ENCODE results near the gene TGIF2. TPM values are rescaled to one million over a fixed set of nuclear protein-coding genes. Genes with fewer than 3 reads are reported as not detected.
"Not testable (repeated sequence)": the region's sequence is repeated elsewhere in the genome, so short reads cannot be mapped to it uniquely, and the experiment has no call there.

Gene TGIF2
- total and polyA plus RNA-seq, 2 of the 8 experiments (the other 6 are each of a cell fraction or from before 2014, with no cell fraction given) = 49.7 to 76.7 TPM

GRCh38 chr20:36607586-36608387 lies 34.4 kb downstream of the TGIF2 start (continued):
- TF ChIP-seq, protein P1, sequence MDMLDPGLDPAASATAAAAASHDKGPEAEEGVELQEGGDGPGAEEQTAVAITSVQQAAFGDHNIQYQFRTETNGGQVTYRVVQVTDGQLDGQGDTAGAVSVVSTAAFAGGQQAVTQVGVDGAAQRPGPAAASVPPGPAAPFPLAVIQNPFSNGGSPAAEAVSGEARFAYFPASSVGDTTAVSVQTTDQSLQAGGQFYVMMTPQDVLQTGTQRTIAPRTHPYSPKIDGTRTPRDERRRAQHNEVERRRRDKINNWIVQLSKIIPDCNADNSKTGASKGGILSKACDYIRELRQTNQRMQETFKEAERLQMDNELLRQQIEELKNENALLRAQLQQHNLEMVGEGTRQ (IDR thresholded peaks at IDR 0.05; ENCODE audit: low read length) = no peak
- TF ChIP-seq CTBP2 (IDR thresholded peaks at IDR 0.05; ENCODE audit: borderline replicate concordance, insufficient read depth, insufficient read length, low read length) = no peak
- TF ChIP-seq CREB1 (IDR thresholded peaks at IDR 0.05) = no peak
- no peak for TF ChIP-seq SIX5 (IDR thresholded peaks at IDR 0.05; ENCODE audit: low read depth, low read length)
- no peak for TF ChIP-seq ATF2 (IDR thresholded peaks at IDR 0.05; ENCODE audit: low read length)

DNA sequence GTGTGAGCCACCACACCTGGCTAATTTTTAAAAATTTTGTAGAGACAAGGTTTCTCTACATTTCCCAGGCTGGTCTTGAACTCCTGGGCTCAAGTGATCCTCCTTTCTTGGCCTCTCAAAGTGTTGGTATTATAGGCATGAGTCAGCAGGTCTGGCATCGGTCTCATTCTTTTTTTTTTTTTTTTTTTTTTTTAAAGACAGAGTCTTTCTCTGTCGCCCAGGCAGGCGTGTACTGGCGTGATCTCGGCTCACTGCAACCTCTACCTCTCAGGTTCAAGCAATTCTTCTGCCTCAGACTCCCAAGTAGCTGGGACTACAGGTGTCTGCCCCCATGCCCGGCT lies 35.0 kb downstream of the TGIF2 start:
- not testable (repeated sequence) for H3K9me3 ChIP-seq (ENCODE audit: insufficient read depth in 2 of 2, low read depth in 1 of 2, low read length in 1 of 2); H2AK5ac ChIP-seq (ENCODE audit: low read depth, low read length); H2AFZ ChIP-seq (ENCODE audit: low read length); H2BK20ac ChIP-seq (ENCODE audit: low read length); H3K9ac ChIP-seq (replicated peaks in 1 of 4; ENCODE audit: extremely low read depth in 1 of 4, low read depth in 3 of 4, low read length in 3 of 4); H3K4ac ChIP-seq (replicated peaks; ENCODE audit: insufficient read length, low read depth, low read length); H3K4me2 ChIP-seq (ENCODE audit: insufficient read depth in 1 of 2, low read depth in 2 of 2, low read length in 2 of 2); H3K56ac ChIP-seq (replicated peaks; ENCODE audit: insufficient read length, low read depth, low read length); H3K27ac ChIP-seq (ENCODE audit: low read depth, low read length); H3K18ac ChIP-seq (ENCODE audit: extremely low read depth, low read length); H2BK120ac ChIP-seq (replicated peaks; ENCODE audit: low read depth, low read length); H4K91ac ChIP-seq (replicated peaks; ENCODE audit: insufficient read length, low read length); H4K5ac ChIP-seq (ENCODE audit: insufficient read length, low read depth, low read length); H3K23ac ChIP-seq (ENCODE audit: insufficient read length); H3K14ac ChIP-seq (ENCODE audit: insufficient read length); H2BK5ac ChIP-seq (ENCODE audit: low read depth, low read length); H2BK15ac ChIP-seq (ENCODE audit: low read length); H3K4me1 ChIP-seq (replicated peaks in 1 of 4; ENCODE audit: control insufficient read depth in 3 of 4, insufficient read depth in 4 of 4, low read length in 3 of 4); H3K23me2 ChIP-seq (ENCODE audit: low read depth, low read length); FAIRE-seq; H3K4me3 ChIP-seq (ENCODE audit: extremely low read depth in 1 of 4, insufficient read depth in 2 of 4, low read depth in 3 of 4, low read length in 4 of 4); H3K27me3 ChIP-seq (replicated peaks in 1 of 4; ENCODE audit: control insufficient read depth in 3 of 4, extremely low read depth in 1 of 4, insufficient read depth in 3 of 4, low read length in 3 of 4); DNase-seq (ENCODE audit: low read depth in 1 of 2, low spot score in 2 of 2); H2BK12ac ChIP-seq (ENCODE audit: low read depth, low read length); H4K8ac ChIP-seq (ENCODE audit: extremely low read depth, insufficient read depth, low read length)
- Histone ChIP-seq H3K36me3 (ENCODE audit: control insufficient read depth in 2 of 4, insufficient read depth in 4 of 4, low read length in 3 of 4) (peaks cover 13 to 46% (median 35%) of the 10 kb centered on the region in 4 experiments), H4K20me1 (replicated peaks in 1 of 2; ENCODE audit: control insufficient read depth in 1 of 2, insufficient read depth in 2 of 2, low read length in 2 of 2) (peaks cover 0 to 17% of the 10 kb centered on the region in 2 experiments), H3K79me2 (ENCODE audit: control insufficient read depth in 1 of 2, insufficient read depth in 2 of 2, low read length in 2 of 2) (peaks cover 10 to 26% of the 10 kb centered on the region in 2 experiments), H3K79me1 (ENCODE audit: low read depth, low read length) (peaks cover 13% of the 10 kb centered on the region)
- POLR2A ChIA-PET (ENCODE audit: partially characterized antibody) = interaction anchor here (0.6 to 2.3 kb wide), 3 partner anchors 16 to 683 kb away, joined by 3 to 4 read pairs (median 3); no protein-coding TSS in a partner anchor
- CTCF ChIA-PET (ENCODE audit: partially characterized antibody) = interaction anchor here (0.8 to 1.9 kb wide), 3 partner anchors 17 to 147 kb away, joined by 3 to 10 read pairs (median 3); partner anchors contain the start of gene SLA2
- 71% methylated on average over 2 of the region's 6 CpGs; no CpG with 5 or more reads in 1 of the 2 experiments for WGBS, 2 experiments (ENCODE audit: extremely low coverage in 1 of 2, insufficient coverage in 1 of 2, insufficient read length in 1 of 2, insufficient replicate concordance in 2 of 2, low coverage in 1 of 2, low lambda C conversion rate in 2 of 2, missing lambda C conversion rate in 1 of 2)
